HTR-8/SVneo (cell line): ENCODE data around the gene USH2A.

Experiments
- DNase-seq: peaks from one replicate; pipeline ENCODE4 v3.0.0; 2011; ENCODE audit warnings: low spot score, mixed read lengths; ENCODE audit not compliant: insufficient read length
- FAIRE-seq: peaks from 2 replicates; lab custom pipeline; 2011; peaks lifted over from hg19 to GRCh38; lab: Jason Lieb, UNC

The USH2A gene

DNA sequence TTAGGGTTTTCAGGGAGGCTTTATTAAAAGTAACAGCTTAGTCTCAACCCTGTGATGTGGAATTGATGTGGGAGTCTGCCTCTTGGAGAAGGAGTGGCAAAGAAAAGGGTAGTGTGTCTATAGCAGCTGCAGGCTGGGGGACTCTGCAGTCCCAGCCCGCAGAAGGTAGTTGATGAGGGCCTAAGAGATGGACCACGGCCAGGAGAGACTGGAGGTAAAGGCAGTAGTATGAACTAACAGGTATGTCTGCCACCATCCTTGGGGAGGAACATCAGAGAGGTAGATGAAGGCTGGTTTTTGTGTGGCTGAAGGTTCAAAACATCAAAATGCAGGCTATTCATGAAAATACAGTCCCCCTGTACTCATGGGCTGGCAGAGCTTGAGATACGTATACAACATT is 744.0 kb downstream of the USH2A start:
- DNase-seq: no peak
- no peak for FAIRE-seq

DNA sequence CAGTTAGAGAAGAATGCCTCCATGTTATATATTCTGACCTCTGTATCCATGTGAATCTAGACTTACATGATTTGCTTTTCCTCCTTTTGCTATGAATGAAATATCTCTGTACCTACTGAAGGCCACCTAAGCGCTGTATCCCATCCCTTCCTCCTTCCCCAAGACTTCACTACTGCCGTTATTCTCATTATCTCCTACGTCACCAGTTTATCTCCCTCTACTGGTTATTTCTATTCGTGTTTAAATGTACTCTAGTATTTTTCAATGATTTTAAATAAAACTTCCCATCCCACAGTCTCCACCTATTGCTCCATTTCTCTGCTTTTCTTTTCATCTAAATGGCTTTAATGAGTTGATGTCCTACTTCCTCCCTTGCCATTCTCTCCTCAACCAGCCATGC is 746.1 kb downstream of the USH2A start:
- DNase-seq: no peak
- no peak for FAIRE-seq

DNA sequence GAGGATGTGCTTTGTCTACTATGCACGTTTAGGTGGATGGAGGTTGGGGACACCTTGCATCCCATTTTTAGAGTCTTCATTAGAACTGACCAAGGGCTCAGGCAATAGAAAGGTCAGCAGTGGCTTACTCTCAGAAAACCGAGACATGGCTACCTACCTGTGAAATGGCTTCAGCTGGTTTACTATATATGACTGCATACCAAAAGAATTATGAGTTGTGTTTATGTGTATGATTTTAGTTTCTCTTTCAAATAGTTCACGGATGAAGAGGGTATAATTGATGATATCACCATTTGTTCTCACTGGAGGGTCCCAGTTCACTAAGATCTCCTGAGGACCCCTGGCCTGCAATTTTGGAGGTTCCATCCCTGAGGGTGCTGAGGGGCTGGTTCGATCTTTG is 749.3 kb downstream of the USH2A start:
- FAIRE-seq (no peak), DNase-seq (no peak)

DNA sequence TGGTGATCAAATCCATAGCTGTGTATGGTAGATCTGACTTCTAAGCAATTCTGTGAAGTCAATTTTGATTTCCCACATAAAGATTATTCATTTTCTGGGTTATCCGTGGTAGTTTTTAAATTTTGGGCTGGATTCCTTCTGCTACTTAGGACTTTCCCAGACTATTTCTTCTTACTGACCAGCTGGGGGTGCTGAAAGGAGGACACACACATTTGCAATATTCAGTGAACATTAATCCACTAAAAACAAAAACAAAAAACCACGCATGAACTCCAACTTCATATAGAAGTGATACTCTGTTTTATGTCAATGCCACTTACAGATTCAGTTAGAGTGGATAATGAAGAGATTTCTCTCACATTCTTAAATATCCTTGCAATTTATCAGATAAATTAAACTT is 750.8 kb downstream of the USH2A start:
- FAIRE-seq: no peak
- DNase-seq: no peak

DNA sequence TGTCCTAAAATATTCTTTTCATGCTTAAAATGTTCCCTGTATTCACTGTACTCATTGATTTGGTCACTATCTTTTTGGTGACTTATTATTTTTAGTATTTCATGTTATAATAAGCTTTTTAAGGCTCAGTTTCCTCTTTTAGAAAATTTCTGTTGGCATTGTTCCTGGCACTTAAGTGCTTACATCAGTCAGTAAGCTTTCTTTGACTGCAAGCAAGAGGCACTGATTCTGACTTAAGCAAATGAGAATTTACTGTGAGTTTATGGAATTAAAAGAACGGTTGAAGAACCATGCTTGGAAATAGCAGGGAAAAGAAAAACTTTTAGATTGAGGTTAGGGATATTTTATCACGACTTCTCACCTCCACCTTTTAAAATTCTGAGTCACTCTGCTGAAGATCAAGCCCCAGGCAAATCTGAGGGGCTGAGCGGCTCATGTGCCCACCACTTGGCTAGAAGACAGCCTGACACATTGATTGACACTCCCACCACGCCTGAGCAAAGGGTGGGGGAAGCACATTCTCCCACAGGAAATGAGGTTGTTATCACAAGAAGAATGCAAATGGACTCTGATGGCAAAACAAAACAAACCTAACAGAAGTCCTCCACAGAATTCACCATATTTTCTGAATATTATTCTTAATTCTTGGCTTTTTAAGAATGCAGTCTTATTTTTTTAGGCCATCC is 753.3 kb downstream of the USH2A start:
- DNase-seq: peak; percentile 20
- no peak for FAIRE-seq

DNA sequence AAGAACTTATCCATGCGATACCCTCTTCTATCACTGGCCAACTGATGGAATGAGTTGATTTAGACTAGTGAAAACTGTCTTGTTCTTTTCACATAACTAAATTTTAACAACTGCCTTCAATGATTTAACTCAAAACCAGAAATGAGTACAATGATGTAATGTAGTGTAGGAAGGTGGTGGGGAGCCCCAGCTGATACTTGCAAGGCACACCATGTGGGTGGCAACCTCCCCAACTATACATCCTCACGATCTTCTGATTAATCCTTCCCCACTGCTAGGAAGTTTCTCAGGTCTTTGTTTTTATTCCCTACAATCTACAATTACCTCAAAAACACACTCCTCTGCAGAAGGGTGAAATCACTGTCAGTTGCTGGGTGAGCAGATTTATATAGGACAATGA is 755.5 kb downstream of the USH2A start:
- no peak for FAIRE-seq
- DNase-seq: no peak

DNA sequence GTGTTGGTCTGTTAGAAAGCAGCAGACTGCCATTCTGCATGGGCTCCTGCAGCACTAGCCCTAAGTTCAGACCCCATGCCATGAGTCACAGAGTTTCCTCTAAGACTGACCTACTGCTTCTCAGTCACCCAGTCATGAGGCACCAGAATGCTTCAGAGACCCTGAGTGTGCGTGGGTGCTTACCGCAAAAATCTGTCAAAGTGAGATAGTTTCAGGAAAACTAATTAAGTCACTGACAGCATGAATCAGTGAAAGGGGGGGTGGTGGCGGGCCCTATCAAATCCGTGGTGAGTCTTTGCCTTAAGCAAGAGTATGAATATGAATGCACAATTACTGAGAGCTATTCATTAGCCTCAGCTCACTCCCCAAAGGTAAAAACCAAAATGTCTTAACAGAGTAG is 758.0 kb downstream of the USH2A start:
- FAIRE-seq (no peak), DNase-seq (peak; percentile 40)

DNA sequence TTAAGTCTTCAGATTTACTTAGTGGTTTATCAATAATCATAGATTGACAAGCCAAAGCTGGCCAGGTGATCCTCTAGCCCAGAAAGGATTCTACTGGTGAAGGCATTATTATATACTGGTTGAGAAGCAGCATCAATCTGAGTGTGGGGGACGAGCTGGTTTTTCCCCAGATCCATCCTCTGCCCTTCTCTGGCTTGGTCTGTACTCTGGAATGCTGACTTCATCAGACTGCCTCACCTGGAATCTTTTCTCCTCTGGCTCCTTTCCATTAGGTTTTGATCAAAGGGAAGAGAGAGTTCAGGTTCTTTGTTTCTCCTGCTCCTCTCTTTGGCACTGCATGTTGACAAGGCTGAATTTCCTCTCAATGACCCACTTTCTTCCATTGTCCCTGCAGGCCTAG is 762.2 kb downstream of the USH2A start:
- FAIRE-seq (no peak), DNase-seq (no peak)

DNA sequence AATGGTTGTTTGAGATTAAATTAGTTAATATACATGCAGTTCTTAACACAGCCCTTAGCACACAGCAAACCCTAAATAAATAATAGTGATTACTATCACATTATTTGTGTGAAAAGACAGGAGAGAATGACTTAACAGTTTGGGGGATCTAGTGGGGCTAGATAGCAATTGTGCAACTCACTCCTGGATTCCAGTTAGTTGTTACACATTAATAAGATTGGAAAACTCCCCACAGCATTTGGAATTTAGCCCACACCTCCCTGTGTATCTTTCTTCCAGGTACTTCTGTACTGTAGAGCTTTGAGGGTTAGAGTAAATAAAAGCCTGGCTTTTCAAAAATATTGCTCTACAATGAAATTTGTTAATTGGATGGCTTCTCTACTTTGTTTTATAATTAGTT is 763.0 kb downstream of the USH2A start:
- FAIRE-seq (no peak), DNase-seq (no peak)

DNA sequence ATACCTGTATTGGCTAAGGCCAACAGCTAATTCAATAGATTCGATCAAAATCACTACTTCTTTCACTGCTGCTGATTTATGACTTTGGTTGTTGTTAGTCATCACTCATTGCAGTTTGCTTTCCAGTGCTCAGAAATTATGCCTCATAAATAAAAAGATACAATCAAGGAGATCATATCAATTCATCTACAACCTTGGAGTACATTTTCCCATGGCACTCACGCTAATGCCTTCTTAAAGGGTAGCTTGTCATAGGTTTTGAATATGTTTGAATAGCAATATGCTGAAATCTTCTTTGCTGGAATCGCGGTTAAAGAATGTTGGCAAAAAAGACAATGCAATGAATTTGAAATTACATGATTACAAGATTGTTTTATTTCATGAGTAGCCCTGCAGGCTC is 766.2 kb downstream of the USH2A start:
- DNase-seq: no peak
- no peak for FAIRE-seq

DNA sequence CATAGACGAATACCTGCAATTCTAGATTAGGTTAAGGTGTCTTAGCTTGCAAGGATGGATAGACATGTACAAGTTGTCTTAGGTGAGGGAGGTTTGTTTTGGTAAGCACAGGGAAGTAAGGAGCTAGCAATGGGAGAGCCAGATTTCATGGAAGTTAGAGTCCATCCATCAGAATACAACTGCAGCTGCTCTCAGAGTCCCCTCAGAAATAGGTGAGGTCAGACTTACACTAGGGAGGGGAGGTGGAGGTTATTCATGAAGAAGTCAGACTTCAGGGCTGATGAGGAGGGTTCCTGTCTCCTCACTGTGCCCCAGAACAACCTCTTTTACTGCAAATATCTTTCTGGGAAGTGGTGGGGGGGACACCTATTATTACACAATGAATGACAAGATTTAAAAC is 770.9 kb downstream of the USH2A start:
- FAIRE-seq: no peak
- no peak for DNase-seq

DNA sequence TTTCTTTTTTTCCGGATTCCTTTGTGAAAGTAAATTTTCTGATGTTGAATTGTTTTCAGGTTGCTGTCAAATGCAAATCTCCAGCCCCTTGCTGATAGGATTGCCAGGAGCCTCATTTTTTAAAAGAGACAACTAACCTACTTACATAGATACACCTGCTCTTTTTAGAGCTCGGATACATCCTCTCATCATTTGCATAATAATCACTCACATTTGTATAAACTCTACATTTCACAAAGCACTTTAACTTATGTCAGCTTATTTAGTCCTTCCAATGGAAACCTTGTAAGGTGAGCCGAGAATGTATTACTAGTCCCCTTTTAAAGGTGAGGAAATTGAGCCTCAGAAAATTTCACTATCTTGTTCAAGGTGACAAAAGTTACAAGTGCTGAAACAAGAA is 771.4 kb downstream of the USH2A start:
- no peak for FAIRE-seq
- no peak for DNase-seq

DNA sequence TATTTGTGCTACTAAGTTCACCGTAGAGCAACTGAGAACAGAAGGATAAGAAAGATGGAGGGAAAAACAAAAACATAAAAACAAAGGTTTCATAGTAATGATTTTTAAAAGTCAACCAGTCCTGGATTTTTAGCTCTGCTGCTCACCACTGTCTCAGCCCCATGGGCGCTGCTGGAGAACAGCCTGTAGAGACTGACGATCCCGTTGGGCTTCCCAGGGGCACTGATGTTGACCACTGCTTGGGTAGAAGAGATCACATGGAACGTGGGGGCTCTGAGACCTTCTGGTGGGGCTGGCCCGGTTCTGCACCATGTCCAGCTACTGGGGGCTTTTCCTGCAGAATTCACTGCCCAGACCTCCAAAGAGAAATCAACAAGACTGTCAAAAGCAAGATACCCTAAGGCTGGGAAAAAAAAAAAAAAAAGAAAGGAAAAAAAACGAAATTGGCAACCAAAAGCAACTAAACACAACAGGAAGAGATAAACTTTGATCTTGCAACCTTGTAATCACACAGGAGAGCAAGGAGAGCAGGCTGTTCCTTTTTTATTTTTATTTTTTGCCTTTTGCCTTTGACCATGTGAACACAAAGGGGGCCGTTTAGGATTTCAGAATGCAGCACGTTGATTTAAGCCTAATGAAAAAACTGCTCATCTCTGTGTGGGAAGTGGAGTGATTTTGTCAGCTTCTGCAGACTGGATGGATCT is 772.6 kb downstream of the USH2A start:
- FAIRE-seq (no peak), DNase-seq (no peak)

DNA sequence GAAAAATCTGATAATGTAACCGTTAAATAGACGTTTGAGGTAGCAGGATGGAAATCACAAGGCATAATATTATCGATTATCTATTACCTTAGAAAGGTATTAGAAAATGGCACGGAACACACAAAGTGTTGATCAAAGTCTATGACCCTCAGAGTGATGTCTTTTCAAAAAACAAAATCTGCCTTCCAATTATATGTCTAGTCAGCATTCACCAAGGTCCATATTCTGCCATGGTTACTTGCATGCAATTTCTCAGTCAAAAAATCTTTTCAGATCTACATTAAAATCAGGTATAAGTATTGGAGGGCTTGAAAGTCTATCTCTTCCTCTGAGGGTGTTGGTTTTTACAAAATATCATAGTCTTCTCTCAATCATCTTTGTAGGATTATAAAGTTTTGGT is 774.3 kb downstream of the USH2A start:
- FAIRE-seq (no peak), DNase-seq (no peak)

DNA sequence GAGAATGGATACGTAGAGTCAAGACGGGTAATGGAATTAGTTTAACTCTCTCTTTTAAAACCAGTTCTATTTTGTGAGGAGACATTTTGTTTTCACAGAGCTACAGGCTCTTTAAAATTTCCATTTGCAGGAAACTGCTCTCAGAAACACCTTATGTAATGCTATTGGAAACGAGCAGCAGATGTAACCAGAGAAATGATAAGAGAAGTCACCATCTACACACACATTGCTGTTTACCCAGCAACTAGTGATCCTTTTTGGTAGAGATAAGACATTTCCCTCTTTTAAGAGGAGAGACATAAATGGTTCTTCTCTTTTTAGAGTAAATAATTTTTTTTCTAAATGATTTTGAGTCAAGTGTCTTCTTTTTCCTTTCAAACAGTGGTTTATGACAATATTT is 775.5 kb downstream of the USH2A start:
- no peak for DNase-seq
- no peak for FAIRE-seq

DNA sequence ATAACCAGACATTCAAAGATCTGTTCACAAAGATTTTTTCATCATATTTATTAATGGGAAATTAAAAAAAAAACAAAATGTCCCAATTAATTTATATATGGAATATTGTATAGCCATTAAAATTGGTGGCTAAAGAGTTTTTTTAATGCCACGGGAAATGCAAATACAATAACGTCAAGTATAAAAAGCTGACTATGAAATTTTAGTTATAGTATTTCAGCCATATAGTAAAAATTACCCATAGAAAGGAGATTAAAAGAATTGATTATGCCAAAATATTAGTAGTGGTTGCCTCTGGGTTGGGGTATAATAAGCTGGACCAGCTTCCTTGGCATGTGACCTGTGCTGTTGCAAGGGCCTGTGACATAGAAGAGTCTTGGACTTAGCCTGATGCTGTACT is 777.4 kb downstream of the USH2A start:
- DNase-seq (no peak), FAIRE-seq (no peak)

DNA sequence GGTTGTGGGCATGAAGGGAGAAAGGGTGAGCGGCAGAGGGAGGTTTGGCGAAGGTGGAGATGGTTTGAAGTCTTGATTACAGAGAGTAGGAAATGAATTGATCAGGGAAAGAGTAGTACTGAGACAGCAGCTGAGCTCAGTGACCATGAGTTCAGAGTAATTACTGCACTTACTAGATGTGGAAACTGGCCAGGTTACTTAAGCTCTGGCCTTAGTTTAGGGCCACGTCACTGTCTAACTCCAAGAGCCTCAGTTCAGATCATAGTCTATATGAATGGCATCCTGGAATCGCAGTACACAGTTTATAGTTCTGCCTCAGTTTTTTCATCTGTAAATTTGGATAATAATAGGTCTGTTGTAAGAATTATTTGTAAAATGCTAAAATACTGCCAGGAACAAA is 778.1 kb downstream of the USH2A start:
- no peak for DNase-seq
- no peak for FAIRE-seq

DNA sequence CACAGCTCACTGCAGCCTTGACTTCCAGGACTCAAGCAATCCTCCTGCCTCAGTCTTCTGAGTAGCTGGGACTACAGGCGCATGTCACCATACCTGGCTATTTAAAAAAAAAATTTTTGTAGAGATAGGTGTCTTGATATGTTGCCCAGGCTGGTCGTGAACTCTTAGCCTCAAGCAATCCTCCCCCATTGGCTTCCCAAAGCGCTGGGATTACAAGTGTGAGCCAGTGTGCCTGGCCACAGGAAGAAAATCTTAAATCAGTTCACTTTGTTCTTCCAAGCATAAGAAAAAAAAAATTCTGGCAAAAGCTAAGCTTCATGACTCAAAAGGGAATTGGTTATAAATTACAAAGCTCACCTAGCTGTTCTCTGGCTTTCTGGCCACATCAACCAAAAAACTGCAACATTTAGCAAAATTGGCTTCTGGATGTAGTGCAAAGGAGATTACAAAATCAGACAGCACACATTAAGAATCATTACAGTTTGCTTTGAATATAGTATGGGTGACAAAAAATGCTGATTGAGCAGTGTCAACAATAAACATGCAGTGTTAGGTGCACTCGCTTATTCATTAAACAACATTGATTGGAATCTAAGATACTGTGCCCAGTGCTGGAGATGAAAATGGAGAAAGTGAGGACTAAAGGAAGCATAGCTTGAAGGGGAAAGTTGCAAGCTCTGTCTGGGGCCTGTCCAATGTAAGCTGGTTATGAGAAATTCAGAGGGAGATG is 779.5 kb downstream of the USH2A start:
- no peak for DNase-seq
- no peak for FAIRE-seq

DNA sequence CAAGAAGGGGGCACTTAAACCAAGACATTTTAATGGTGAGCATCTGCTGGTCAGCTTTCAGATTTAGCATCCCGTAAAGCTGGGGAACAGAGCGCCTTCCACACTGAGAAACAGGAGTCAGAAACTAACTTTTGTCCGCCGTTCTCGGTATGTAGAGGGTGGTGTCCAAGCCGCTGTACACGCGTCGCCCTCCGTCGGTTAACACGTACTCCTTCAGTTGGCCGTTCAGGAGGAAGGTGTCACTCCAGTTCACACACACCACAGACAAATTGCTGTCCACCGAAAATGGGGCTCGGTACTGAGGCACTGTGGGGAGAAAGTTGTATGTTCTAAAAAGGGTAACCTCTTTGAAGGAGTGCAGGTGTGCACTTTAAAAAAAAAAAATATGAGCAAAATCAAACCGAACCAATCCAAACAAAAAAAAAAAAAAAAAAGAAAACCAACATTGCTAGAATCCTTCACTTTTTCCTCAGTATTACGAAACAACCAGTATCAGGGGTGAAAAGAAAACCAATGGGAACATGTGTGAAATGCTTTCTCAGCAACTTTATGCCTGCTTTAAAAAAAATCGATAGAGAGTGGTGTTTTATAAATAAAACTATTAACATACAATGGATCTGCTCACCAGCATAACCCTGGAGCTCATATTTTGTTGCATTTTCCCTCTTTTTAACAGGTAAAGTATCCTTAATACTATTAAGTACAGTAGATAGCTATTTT is 782.7 kb downstream of the USH2A start:
- FAIRE-seq (no peak), DNase-seq (no peak)

DNA sequence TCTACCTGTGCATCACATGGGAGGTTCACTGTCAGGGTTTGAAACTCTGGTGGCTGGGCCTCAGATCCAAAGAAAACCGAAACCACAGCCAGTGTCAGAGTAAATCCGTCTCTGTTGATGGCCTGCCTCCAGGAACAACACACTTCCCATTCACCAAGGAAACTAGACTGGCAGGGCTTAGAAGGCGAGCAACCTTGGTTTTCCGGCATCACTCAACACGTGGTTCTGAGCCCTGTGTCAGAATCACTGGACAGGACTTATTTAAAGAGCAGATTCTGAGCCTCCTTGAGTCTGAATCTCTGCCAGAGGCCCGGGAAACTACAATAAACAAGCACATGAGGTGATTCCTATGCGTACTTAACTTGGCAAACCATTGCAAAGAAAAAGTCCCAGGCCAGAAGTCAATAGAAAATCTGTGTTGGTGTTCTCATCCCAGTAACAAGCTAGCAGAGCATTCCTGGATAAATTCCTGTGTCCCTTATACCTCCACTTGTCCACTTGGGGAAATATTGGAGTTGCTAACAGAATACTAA is 786.1 kb downstream of the USH2A start:
- FAIRE-seq: no peak
- DNase-seq: no peak
